HEK293 (cell line): Measurements from ENCODE around the gene LEMD1.

Experiments used
- CTCF ChIP-seq: fragments of 450-650 bp; formaldehyde crosslinking; IDR thresholded peaks from 2 replicates; pipeline ENCODE4 v1.5.1; 2016; ENCODE audit warnings: missing biosample characterization, missing genetic modification characterization
- KLF16 ChIP-seq: fragments of 450-650 bp; formaldehyde crosslinking; IDR thresholded peaks from 2 replicates; pipeline ENCODE4 v1.5.1; 2017; ENCODE audit warnings: missing biosample characterization, missing genetic modification characterization
- RBAK ChIP-seq: fragments of 450-650 bp; formaldehyde crosslinking; IDR thresholded peaks from 2 replicates; pipeline ENCODE4 v1.5.1; 2016; ENCODE audit warnings: missing biosample characterization, missing genetic modification characterization
- WT1 ChIP-seq: fragments of 450-650 bp; formaldehyde crosslinking; IDR thresholded peaks from 2 replicates; pipeline ENCODE4 v1.5.1; 2016; ENCODE audit warnings: missing biosample characterization, missing genetic modification characterization
- ZNF10 ChIP-seq: fragments of 450-650 bp; formaldehyde crosslinking; IDR thresholded peaks from 2 replicates; pipeline ENCODE4 v1.5.1; 2017; ENCODE audit warnings: missing biosample characterization, missing genetic modification characterization
- ZNF324 ChIP-seq: fragments of 450-650 bp; formaldehyde crosslinking; IDR thresholded peaks from 2 replicates; pipeline ENCODE4 v1.5.1; 2016; ENCODE audit warnings: missing biosample characterization, missing genetic modification characterization
- ZNF660 ChIP-seq: fragments of 450-650 bp; IDR thresholded peaks from 2 replicates; pipeline ENCODE4 v1.5.1; 2018; ENCODE audit warnings: missing biosample characterization, mild to moderate bottlenecking, missing genetic modification characterization
- TF ChIP-seq, protein P1 (sequence below): fragments of 450-650 bp; formaldehyde crosslinking; conservative IDR thresholded peaks from 2 replicates; pipeline ENCODE4 v1.5.1; 2016; ENCODE audit warnings: low read depth, missing biosample characterization, missing genetic modification characterization

- TF ChIP-seq, protein P1, sequence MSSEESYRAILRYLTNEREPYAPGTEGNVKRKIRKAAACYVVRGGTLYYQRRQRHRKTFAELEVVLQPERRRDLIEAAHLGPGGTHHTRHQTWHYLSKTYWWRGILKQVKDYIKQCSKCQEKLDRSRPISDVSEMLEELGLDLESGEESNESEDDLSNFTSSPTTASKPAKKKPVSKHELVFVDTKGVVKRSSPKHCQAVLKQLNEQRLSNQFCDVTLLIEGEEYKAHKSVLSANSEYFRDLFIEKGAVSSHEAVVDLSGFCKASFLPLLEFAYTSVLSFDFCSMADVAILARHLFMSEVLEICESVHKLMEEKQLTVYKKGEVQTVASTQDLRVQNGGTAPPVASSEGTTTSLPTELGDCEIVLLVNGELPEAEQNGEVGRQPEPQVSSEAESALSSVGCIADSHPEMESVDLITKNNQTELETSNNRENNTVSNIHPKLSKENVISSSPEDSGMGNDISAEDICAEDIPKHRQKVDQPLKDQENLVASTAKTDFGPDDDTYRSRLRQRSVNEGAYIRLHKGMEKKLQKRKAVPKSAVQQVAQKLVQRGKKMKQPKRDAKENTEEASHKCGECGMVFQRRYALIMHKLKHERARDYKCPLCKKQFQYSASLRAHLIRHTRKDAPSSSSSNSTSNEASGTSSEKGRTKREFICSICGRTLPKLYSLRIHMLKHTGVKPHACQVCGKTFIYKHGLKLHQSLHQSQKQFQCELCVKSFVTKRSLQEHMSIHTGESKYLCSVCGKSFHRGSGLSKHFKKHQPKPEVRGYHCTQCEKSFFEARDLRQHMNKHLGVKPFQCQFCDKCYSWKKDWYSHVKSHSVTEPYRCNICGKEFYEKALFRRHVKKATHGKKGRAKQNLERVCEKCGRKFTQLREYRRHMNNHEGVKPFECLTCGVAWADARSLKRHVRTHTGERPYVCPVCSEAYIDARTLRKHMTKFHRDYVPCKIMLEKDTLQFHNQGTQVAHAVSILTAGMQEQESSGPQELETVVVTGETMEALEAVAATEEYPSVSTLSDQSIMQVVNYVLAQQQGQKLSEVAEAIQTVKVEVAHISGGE (tag by site-specific recombination), result no peak
- TF ChIP-seq ZNF324 (tag by site-specific recombination) (no peak), ZNF660 (tag by site-specific recombination) (no peak), CTCF (no peak), WT1 (tag by site-specific recombination) (no peak), KLF16 (tag by site-specific recombination) (no peak), ZNF10 (no peak), RBAK (tag by site-specific recombination) (no peak)
Observed at GRCh38 chr1:205370780-205371179, 51.1 kb downstream of the LEMD1 start.
